SK-N-MC (cell line): Measurements from ENCODE around the gene MTFR1L.

Source experiments
- EZH2 ChIP-seq: fragments of 200-600 bp; sonication (generic); IDR thresholded peaks from one replicate; pipeline ENCODE4 v1.6.1; 2017; ENCODE audit warnings: antibody characterized with exemption
- FOXP2 ChIP-seq: optimal IDR thresholded peaks from 2 replicates; pipeline ENCODE3; 2011; ENCODE audit warnings: mild to moderate bottlenecking, moderate library complexity; ENCODE audit not compliant: insufficient read depth; ENCODE audit errors: extremely low read length, control extremely low read depth
- POLR2AphosphoS5 ChIP-seq: IDR thresholded peaks from 2 replicates; pipeline ENCODE4 v1.6.1; 2012; ENCODE audit warnings: mild to moderate bottlenecking, low read depth, low read length, borderline replicate concordance

- no peak for TF ChIP-seq EZH2
- no peak for TF ChIP-seq FOXP2
- no peak for TF ChIP-seq POLR2AphosphoS5
Observed at GRCh38 chr1:25858494-25858893, 38.7 kb downstream of the MTFR1L start.
